AG04450 (cell line): ENCODE results near the gene MLYCD. TPM values are rescaled to one million over a fixed set of nuclear protein-coding genes. Genes with fewer than 3 reads are reported as not detected.

Source experiments
- CTCF ChIA-PET: fragments of 300-600, 350-600 bp; formaldehyde crosslinking; extraction: SDS; loops from one replicate; lab custom pipeline; 2022; ENCODE audit warnings: antibody characterized with exemption, inconsistent platforms; lab: Charles Lee
- POLR2A ChIA-PET: fragments of 350-600 bp; formaldehyde crosslinking; extraction: SDS; loops from one replicate; lab custom pipeline; 2021; ENCODE audit warnings: antibody characterized with exemption, inconsistent platforms; lab: Yijun Ruan, JAX
- DNase-seq: peaks from one replicate; pipeline ENCODE4 v3.0.0-alpha.2; 2011; ENCODE audit warnings: low read depth, low spot score
- H3K27ac ChIP-seq: one replicate; pipeline ENCODE4 v1.5.1; 2012; ENCODE audit warnings: low read depth, low read length, control low read depth
- H3K27me3 ChIP-seq: one replicate; pipeline ENCODE4 v1.6.0; 2012; ENCODE audit warnings: low read length; ENCODE audit not compliant: control insufficient read depth, insufficient read depth
- H3K4me3 ChIP-seq: 2 replicates; pipeline ENCODE4 v1.5.1; 2011; ENCODE audit warnings: mild to moderate bottlenecking, low read depth, low read length, control low read depth
- H3K9me3 ChIP-seq: 2 replicates; pipeline ENCODE4 v1.5.1; 2012; ENCODE audit warnings: low read length; ENCODE audit not compliant: control insufficient read depth, insufficient read depth
- polyA plus RNA-seq: library from polyadenylated mRNA; depleted of rRNA; stranded (reverse); fragments of >200 nt; gene quantifications from 2 replicates; pipeline ENCODE4 v1.2.3, GENCODE V29; 2011
- TF ChIP-seq, protein P1 (sequence below): IDR thresholded peaks from 2 replicates; pipeline ENCODE4 v1.5.1; 2011; ENCODE audit warnings: low read depth, low read length, control low read depth, inconsistent platforms

MLYCD gene
- polyA plus RNA-seq, 1 experiment: 2.0 TPM

DNA sequence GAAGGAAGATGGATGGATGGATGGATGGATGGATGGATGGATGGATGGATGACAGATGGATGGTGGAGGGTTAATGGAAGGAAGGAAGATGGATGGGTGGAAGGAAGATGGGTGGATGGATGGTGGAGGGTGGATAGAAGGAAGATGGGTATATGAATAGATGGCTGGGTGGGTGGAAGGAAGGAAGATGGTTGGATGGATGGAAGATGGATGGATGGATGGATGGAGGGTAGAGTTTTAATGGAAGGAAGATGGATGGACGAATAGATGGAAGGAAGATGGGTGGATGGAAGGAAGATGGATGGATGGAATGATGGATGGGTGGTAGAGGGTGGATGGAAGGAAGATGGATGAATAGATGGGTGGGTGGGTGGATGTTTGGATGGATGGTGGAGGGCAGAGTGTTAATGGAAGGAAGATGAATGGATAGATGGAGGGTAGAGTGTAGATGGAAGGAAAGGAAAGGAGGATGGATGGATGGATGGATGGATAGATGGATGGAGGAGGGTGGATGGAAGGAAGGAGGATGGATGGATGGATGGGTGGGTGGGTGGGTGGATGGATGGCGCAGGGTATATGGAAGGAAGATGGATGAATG, 22.1 kb downstream of the MLYCD start:
- Histone ChIP-seq H3K9me3 (no peaks in the 10 kb centered on the region; the same call in 1 of the 2 replicates), H3K27me3 (no peaks in the 10 kb centered on the region), H3K27ac (no peak overlapping the region), H3K4me3 (no peak overlapping the region)
- ChIA-PET POLR2A (no interaction called here), CTCF (interaction anchor here (1.1 kb wide), 1 partner anchor 145 kb away, joined by 3 read pairs; no protein-coding TSS in a partner anchor)
- DNase-seq: no peak
- TF ChIP-seq, protein P1, sequence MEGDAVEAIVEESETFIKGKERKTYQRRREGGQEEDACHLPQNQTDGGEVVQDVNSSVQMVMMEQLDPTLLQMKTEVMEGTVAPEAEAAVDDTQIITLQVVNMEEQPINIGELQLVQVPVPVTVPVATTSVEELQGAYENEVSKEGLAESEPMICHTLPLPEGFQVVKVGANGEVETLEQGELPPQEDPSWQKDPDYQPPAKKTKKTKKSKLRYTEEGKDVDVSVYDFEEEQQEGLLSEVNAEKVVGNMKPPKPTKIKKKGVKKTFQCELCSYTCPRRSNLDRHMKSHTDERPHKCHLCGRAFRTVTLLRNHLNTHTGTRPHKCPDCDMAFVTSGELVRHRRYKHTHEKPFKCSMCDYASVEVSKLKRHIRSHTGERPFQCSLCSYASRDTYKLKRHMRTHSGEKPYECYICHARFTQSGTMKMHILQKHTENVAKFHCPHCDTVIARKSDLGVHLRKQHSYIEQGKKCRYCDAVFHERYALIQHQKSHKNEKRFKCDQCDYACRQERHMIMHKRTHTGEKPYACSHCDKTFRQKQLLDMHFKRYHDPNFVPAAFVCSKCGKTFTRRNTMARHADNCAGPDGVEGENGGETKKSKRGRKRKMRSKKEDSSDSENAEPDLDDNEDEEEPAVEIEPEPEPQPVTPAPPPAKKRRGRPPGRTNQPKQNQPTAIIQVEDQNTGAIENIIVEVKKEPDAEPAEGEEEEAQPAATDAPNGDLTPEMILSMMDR: no peak

- ChIA-PET CTCF (interaction anchor here (1.5 kb wide), 1 partner anchor 11 kb away, joined by 3 read pairs; no protein-coding TSS in a partner anchor), POLR2A (no interaction called here)
- TF ChIP-seq, protein P1: no peak
- no peak overlapping the region for H3K27ac ChIP-seq
- no peak overlapping the region for H3K4me3 ChIP-seq
- no peaks in the 10 kb centered on the region; the same call in 1 of the 2 replicates for H3K9me3 ChIP-seq
- no peak for DNase-seq
- H3K27me3 ChIP-seq: no peaks in the 10 kb centered on the region
Measured at GRCh38 chr16:83923581-83924365, 24.9 kb downstream of the MLYCD start.

DNA sequence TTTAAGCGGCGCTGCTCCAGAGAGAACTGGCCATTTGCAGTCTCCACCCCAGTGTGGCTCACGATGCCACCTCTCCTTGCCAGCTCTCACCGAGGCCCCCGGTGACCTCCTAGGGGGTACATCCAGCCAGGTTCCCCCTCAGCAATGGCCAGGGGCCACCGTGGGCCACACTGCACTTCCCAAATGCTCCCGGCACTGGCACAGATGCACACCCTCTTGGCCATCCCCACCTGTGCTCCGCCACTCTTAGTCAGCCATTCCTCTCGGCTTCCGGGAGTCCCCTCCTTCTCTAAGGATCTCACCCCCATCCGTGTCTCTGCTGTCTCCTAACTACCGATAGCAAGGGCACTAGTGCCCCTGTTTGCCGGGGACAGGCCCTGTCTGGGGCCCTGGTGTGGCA, 25.8 kb downstream of the MLYCD start:
- TF ChIP-seq, protein P1: no peak
- Histone ChIP-seq H3K27ac (no peak overlapping the region), H3K9me3 (no peaks in the 10 kb centered on the region; the same call in 1 of the 2 replicates), H3K4me3 (no peak overlapping the region), H3K27me3 (no peaks in the 10 kb centered on the region)
- no peak for DNase-seq
- POLR2A ChIA-PET: no interaction called here
- CTCF ChIA-PET: interaction anchor here (1.5 kb wide), 1 partner anchor 12 kb away, joined by 3 read pairs; no protein-coding TSS in a partner anchor

GRCh38 chr16:83925095-83925905, 26.4 kb downstream of the MLYCD start:
- TF ChIP-seq, protein P1: no peak
- Histone ChIP-seq H3K4me3 (no peak overlapping the region), H3K9me3 (no peaks in the 10 kb centered on the region; the same call in 1 of the 2 replicates), H3K27me3 (no peaks in the 10 kb centered on the region), H3K27ac (no peak overlapping the region)
- CTCF ChIA-PET: interaction anchor here (0.9 to 3.6 kb wide), 5 partner anchors 9 to 140 kb away, joined by 3 to 29 read pairs (median 6); no protein-coding TSS in a partner anchor
- no peak for DNase-seq
- POLR2A ChIA-PET: no interaction called here
